Measurements from ENCODE around the gene CNTROB. TPM values are rescaled to one million over a fixed set of nuclear protein-coding genes. Genes with fewer than 3 reads are reported as not detected.

CNTROB gene
- total and polyA plus RNA-seq, 2 experiments from 2014 or later: 23.1 to 42.6 TPM

DNA sequence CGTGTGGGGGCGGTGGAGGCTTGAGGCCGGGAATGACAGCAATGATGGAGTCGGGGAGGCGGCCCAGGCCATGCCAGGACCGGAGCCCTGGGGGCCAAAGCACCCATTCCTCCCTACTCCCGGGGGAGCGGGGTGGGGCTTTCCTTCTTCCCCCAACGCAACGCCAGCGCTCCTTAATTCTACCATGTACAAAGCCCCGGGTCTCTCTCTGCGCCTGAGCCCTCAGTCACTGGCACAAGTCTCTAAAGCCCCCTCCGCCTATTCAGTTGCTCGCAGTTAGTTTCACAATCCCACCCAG is 15.7 kb upstream of the CNTROB start:
- Histone ChIP-seq H3K4me3 (peak overlapping the region; percentile 35), H3K36me3 (no peaks in the 10 kb centered on the region), H3K4me1 (ENCODE audit: low read depth) (peaks cover 11% of the 10 kb centered on the region), H3K27ac (peak overlapping the region; percentile 86), H3K27me3 (no peaks in the 10 kb centered on the region), H3K9me3 (ENCODE audit: low read depth) (no peaks in the 10 kb centered on the region)
- DNase-seq (ENCODE audit: low read depth in 1 of 2, low spot score in 1 of 2): no peak
- TF ChIP-seq, protein P1, sequence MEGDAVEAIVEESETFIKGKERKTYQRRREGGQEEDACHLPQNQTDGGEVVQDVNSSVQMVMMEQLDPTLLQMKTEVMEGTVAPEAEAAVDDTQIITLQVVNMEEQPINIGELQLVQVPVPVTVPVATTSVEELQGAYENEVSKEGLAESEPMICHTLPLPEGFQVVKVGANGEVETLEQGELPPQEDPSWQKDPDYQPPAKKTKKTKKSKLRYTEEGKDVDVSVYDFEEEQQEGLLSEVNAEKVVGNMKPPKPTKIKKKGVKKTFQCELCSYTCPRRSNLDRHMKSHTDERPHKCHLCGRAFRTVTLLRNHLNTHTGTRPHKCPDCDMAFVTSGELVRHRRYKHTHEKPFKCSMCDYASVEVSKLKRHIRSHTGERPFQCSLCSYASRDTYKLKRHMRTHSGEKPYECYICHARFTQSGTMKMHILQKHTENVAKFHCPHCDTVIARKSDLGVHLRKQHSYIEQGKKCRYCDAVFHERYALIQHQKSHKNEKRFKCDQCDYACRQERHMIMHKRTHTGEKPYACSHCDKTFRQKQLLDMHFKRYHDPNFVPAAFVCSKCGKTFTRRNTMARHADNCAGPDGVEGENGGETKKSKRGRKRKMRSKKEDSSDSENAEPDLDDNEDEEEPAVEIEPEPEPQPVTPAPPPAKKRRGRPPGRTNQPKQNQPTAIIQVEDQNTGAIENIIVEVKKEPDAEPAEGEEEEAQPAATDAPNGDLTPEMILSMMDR (IDR thresholded peaks at IDR 0.05; ENCODE audit: low read depth, low read length): no peak

- no peak overlapping the region for H3K4me3 ChIP-seq
- TF ChIP-seq, protein P1 (IDR thresholded peaks at IDR 0.05; ENCODE audit: low read depth, low read length): no peak
- H3K36me3 ChIP-seq: no peaks in the 10 kb centered on the region
- DNase-seq (ENCODE audit: low read depth in 1 of 2, low spot score in 1 of 2): peak in 1 of 2 donors; percentile 64
- no peak overlapping the region for H3K27ac ChIP-seq
- H3K4me1 ChIP-seq (ENCODE audit: low read depth): peaks cover 11% of the 10 kb centered on the region
- H3K9me3 ChIP-seq (ENCODE audit: low read depth): no peaks in the 10 kb centered on the region
- no peaks in the 10 kb centered on the region for H3K27me3 ChIP-seq
Measured at GRCh38 chr17:7916808-7917207, 15.2 kb upstream of the CNTROB start.

DNA sequence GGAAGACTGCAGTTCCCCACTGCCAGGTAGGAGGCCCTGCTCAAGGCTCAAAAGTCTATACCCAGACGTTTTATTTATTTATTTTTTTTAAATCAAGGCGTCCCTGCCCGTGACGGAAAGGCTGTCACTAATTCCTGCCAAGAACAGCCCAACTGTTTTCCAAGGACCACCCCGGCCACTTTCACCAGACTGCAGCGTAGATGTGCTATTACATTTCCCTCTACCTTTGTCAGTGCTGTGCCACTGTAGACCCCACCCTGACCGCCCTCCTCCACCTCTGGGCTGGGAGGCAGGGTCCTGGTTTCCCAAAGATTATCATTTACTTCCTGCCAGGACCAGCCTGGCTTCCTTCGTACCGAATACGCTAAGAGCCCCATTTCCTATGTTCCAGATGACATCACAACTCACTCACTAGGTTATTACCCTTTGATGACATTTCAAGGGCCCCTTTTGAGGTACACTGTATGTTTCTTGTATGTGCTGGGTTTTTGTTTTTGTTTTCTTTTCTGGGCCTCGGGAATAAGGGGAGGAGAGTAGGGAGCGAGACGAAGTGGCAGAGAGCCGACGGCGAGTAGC is 9.6 kb upstream of the CNTROB start:
- H3K4me1 ChIP-seq (ENCODE audit: low read depth): peaks cover 5% of the 10 kb centered on the region
- no peak for DNase-seq (ENCODE audit: low read depth in 1 of 2, low spot score in 1 of 2)
- no peaks in the 10 kb centered on the region for H3K36me3 ChIP-seq
- no peaks in the 10 kb centered on the region for H3K27me3 ChIP-seq
- TF ChIP-seq, protein P1 (IDR thresholded peaks at IDR 0.05; ENCODE audit: low read depth, low read length): no peak
- no peaks in the 10 kb centered on the region for H3K9me3 ChIP-seq (ENCODE audit: low read depth)
- H3K4me3 ChIP-seq: no peak overlapping the region
- no peak overlapping the region for H3K27ac ChIP-seq

DNA sequence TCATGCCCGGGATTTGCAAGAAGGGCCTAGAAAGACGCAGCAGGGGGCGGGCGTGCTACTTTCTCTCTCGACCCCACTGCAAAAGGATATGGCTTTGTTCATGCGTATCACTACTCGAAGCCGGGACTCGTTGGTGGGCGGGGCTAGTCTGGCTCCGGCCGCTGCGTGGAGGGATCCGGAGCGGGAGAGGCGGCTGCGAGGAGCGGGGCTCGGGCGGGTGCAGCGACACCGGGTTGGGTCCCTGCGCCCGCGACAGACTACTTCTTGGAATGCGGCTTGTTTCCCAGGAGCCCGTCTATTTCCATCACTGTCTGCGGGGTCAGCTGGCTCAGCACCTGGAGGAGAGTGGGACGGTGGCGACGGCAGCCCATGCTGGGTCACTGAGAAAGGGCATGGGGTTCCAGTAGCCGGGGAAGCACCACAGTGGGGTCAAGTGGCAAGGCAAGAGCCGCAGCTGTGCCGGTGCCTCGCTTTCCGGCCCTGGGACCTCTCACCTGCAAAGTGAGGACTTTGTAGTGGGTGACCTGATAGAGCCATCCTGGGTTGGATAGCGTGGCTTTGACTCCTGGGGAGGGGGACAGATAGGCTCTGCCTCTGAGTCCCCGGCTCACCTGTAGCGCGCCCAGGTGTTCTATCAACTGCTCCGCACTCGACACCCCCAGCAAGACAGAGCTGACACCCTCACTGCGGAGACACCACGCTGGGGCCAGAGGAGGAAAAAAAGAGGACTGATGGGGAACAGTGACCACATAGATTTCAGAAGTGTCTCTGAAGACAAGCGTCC is 9.0 kb upstream of the CNTROB start:
- H3K27me3 ChIP-seq: peaks cover 4% of the 10 kb centered on the region
- TF ChIP-seq, protein P1 (IDR thresholded peaks at IDR 0.05; ENCODE audit: low read depth, low read length): peak; percentile 18
- H3K36me3 ChIP-seq: no peaks in the 10 kb centered on the region
- H3K27ac ChIP-seq: no peak overlapping the region
- peak overlapping the region; percentile 8 for H3K4me3 ChIP-seq
- peaks cover 5% of the 10 kb centered on the region for H3K4me1 ChIP-seq (ENCODE audit: low read depth)
- H3K9me3 ChIP-seq (ENCODE audit: low read depth): no peaks in the 10 kb centered on the region
- DNase-seq (ENCODE audit: low read depth in 1 of 2, low spot score in 1 of 2): peak; percentile 84 to 93

GRCh38 chr17:7927596-7927995 is 4.4 kb upstream of the CNTROB start:
- Histone ChIP-seq H3K4me3 (no peak overlapping the region), H3K36me3 (no peaks in the 10 kb centered on the region), H3K27ac (no peak overlapping the region), H3K27me3 (peaks cover 19% of the 10 kb centered on the region), H3K9me3 (ENCODE audit: low read depth) (no peaks in the 10 kb centered on the region), H3K4me1 (ENCODE audit: low read depth) (peaks cover 4% of the 10 kb centered on the region)
- TF ChIP-seq, protein P1 (IDR thresholded peaks at IDR 0.05; ENCODE audit: low read depth, low read length): no peak
- DNase-seq (ENCODE audit: low read depth in 1 of 2, low spot score in 1 of 2): no peak
